H1 (cell line): ENCODE results near the gene PRKCH. TPM values are rescaled to one million over a fixed set of nuclear protein-coding genes. Genes with fewer than 3 reads are reported as not detected.

Source experiments
- CBX5 ChIP-seq: fragments of 300-800, 300-1000 bp; sonication (generic); IDR thresholded peaks from 2 replicates; pipeline ENCODE4 v1.7.1; 2016; ENCODE audit warnings: antibody characterized with exemption, low read length, low read depth
- E2F6 ChIP-seq: IDR thresholded peaks from 2 replicates; pipeline ENCODE4 v1.6.1; 2012; ENCODE audit warnings: inconsistent platforms
- SP4 ChIP-seq: IDR thresholded peaks from 2 replicates; pipeline ENCODE4 v1.6.1; 2012; ENCODE audit warnings: low read length, inconsistent platforms
- SUZ12 ChIP-seq: fragments of 200-600 bp; sonication (generic); IDR thresholded peaks from 2 replicates; pipeline ENCODE4 v1.6.1; 2012; ENCODE audit warnings: mild to moderate bottlenecking, inconsistent platforms, low read length, moderate library complexity, mixed read lengths
- USF2 ChIP-seq: IDR thresholded peaks from 2 replicates; pipeline ENCODE4 v1.6.1; 2011; ENCODE audit warnings: low read length, improper control_type of control experiment
- polyA plus RNA-seq, 7 experiments: library from polyadenylated mRNA; depleted of rRNA in 3 of 7; stranded (reverse) in 5 of 7; unstranded in 2 of 7; fragments of >200 nt in 5 of 7; fragments of 200-250 nt in 2 of 7; gene quantifications; 1 replicate in 5 of 7; 2 replicates in 1 of 7; 4 replicates in 1 of 7; pipeline versions ENCODE4 v1.2.1 to v1.2.3, GENCODE V29; 2011 to 2013; ENCODE audit warnings: missing spikeins in 2 of 7, mixed read lengths in 2 of 7
- total RNA-seq: library from RNA; stranded (reverse); fragmentation: NEBNext Ultra II Directional; extraction: Animal tissue kit (Norgen Biotek cat#: 25700); gene quantifications from 2 replicates; pipeline ENCODE4 v1.2.1, GENCODE V29; 2021

PRKCH gene
- total and polyA plus RNA-seq, 2 of the 8 experiments (the other 6 are each of a cell fraction or from before 2014, with no cell fraction given) = 6.4 to 7.0 TPM

GRCh38 chr14:61573321-61573720 lies 251.9 kb downstream of the PRKCH start (continued):
- TF ChIP-seq USF2 = no peak
- no peak for TF ChIP-seq CBX5
- no peak for TF ChIP-seq E2F6
- no peak for TF ChIP-seq SUZ12
- TF ChIP-seq SP4 = no peak
